RCC 7860 (cell line): ENCODE results near the gene TENM4.

Experiments used
- DNase-seq: peaks from one replicate; pipeline ENCODE4 v3.0.0-alpha.2; 2015; ENCODE audit warnings: low spot score
- FAIRE-seq: peaks from 2 replicates; lab custom pipeline; 2012; peaks lifted over from hg19 to GRCh38; lab: Jason Lieb, UNC

TENM4 gene

DNA sequence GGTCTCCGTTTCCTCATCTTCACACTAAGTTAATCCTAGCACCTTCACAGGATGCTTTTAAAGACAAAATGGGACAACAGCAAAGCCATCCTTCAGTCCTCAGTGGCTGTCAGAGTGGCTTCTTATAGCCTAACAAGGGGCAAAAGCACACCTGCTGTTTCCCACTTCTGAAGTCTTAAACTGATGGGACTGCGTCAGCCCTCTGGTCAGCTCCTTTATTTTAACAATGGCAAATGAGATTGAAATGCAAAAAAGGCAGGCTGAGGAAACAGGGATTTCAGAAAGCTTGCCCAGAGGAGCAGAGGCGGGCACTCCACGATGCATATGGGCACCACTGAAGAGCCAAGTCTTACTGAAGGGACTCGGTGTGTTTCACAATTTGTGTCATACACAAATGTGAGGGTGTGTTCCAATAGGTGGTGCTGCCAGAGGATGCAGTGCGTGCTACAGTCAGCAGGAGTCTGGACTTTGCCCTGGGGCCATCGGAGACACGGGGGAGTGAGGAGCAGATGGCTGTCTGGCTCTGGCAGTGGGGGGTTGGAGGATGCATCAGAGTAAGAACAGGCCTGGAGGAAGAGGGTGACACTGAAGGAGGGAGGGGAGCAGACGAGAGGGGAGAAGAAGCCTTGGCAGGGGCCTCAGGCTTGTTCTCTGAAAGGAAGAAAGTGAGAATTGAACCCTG lies 47.3 kb downstream of the TENM4 start:
- no peak for FAIRE-seq
- peak; percentile 60 for DNase-seq

DNA sequence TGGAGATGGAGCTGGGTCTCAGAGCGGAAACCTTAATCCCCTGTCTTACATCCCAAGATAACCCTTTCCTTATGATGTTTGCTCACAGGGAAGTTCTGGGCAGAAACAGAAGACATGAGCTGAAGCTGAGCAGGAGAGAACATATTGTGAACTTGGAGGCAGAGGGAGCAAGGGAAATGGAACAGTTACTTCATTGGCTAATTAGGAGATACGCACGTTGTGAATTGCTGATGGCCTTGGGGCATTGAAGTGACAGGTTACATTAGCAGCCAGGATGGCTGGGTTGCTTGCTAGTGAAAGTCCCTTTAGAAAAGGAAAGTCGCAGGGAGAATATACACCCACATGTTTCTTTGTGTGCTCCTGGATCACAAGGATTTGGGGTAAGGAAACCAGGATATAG lies 48.7 kb downstream of the TENM4 start:
- no peak for DNase-seq
- FAIRE-seq, result no peak

DNA sequence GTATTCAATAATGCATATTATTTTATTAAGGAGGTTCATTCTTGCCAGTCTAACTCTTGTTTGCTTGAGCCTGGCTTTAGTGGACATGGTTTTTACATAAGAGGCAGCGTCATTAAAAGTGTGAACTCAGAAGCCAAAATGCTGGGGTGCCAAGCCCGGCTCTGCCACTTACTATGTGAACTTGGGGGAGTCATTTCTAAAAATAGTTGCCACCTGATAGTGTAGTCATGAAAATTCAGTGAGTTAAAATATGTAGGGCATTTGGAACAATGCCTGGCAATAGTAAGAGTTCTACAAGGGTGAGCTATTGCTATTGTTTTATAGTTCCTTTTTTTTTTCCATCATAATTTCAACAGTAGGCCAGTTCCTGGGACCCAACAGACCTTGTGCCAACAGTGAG lies 49.9 kb downstream of the TENM4 start:
- FAIRE-seq (no peak), DNase-seq (no peak)

DNA sequence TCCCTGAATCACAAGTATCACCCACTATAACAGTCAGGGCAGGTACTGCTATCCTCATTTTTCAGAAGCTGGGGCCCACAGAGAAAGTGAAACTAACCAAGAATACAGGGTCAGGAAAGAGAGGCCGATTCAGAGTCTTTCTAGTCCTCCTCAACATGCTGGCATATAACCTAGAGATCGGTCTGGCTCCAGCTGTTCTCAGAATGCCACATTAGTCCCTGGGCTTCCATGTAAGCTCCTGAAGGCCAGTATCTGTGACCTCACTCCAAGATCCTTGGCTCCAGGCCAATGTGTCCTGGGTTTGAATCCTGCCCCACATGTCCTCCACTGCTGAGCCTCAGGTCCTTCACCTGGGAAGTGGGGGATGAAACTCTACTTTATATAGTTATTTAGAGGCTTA lies 50.4 kb downstream of the TENM4 start:
- FAIRE-seq (no peak), DNase-seq (no peak)

DNA sequence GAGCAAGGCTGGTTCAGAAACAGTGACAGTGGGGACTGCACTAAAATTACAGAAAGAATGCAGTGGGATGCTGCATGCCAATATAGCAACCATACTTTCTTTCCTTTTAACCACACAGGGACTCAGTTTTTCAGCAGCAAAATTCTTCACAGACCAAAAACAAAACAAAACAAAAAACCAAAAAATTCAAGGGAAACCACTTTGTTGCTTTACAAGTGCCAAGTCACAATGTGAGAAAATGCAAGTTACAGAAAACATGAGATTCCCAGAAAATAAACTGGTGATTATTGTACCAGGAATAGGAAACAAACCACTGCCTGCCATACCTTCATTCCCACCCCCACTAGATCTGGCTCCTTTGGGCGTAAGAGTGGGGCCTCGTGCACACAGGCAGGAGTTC lies 52.6 kb downstream of the TENM4 start:
- no peak for FAIRE-seq
- no peak for DNase-seq

DNA sequence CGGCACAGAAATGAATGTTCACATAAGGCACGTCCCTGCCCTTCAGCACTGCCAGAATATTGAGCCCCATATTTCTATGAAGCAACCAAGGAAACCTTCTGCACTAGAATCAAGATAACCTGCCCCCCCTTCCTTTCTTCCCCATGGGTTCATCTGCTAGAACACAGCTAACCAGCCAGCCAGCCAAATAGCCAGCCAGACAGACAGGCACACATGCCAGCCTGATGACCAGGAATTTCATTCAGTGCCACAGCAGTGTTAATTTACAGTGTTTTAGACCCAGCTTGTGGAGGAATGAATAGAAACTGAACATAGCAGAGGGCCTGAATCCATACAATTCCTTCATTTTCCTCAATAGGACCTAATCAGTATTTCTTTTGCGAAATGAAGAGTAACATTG lies 57.0 kb downstream of the TENM4 start:
- DNase-seq (no peak), FAIRE-seq (no peak)

DNA sequence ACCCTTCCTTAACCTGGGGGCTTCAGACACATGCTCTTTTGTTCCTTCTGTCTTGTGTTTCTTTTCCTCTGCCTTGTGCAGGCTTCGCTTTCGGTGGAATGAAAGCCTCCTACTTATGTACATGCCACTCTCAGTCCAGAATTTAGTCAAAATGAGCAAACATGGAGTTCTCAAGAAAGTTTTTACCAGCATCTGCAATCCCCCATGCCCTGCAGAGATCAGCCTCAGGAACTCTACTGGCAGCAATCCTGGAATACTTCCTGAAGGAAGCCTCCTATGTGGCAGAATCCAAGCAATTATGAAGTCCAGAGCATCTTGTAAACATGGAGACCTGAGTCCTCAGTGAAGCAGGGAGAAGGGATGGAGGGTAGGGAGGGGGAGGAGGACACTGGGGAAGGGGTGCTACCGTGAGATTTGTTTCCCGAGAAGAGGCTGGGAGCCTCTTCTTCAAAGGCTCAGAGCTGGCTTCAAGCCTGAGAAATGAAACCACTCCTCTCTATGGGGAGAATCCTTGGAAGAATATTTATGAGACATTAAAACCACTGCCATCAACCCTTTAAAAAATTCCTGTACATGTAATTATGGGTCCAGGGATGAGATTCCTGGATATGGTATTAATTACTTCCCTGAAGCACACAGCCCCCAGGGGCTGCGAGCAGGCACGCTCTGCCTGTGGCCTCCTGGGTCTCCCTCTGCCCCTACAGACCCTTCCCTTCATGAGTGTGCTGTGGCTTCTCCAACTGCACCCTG lies 58.4 kb downstream of the TENM4 start:
- no peak for FAIRE-seq
- DNase-seq, result no peak

DNA sequence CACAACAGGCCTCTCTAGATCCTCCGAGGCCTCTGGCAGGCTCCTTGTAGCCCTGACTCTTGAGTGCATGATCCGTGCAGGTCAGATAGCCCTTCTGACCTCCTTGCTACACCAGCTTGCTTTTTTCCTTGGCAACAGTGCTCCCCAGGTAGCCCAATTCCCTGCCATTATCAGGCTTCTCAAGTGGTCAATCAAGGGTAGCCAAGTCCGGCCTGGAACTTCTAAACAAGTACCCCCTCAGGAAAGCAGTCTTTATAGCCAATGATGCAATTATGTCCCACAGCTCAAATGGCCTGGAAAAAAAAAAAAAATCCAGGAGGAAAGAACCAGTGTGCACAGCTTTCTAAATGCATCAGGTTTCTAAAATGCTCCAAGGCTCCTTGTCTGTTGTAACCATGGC lies 59.8 kb downstream of the TENM4 start:
- no peak for FAIRE-seq
- no peak for DNase-seq

DNA sequence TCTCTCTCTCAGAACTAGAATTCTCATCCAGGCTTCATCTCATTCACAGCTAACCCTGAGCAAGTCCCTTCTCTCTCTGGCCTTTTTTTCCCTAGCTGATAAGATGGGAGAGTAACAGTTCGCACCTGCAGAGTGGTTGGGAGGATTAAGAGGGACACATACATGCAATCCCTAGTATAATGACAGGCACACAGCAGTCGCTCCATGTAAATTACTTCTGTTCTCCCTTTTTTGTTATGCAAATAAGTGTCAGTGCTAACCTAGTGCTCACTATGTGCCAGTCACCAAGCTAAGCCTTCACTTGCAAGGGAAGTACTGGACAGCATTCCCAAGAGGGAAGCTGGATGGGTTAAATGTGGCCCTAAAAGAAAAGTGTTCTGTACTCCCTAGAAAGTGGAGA lies 63.4 kb downstream of the TENM4 start:
- DNase-seq (no peak), FAIRE-seq (no peak)

DNA sequence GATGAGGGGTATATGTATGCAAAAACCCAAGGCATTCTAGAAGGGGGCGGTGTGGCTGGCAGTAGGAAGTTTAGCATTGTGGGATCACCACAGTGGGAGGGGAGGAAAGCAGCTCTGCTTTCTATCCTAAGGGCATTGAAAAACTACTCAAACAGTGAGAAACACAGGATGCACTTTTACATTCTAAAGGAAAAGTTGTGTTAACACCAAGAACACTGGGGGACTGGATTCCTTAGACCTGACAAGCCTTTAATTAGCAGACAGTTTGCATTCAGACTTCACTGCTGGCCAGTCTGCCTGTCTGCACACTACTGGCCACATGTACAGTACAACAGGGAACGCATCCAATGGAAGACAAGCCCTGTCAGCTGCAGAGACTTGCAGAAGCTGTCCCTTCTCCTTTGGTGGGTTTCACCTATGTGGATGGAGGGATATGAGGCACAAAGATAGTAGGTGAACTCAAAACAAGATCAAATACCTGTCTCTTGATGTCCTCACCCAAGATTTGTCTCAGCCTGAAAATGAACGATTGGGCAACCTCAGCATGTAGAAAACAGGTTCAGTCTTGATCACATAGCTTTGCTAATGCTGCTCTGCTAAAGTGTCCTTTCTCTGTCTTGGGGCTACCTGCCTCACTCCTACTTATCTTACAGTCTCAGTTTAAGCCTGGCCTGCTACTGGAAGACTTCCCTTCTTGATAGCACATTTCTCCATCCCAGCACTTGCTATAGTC lies 64.8 kb downstream of the TENM4 start:
- DNase-seq (no peak), FAIRE-seq (no peak)

DNA sequence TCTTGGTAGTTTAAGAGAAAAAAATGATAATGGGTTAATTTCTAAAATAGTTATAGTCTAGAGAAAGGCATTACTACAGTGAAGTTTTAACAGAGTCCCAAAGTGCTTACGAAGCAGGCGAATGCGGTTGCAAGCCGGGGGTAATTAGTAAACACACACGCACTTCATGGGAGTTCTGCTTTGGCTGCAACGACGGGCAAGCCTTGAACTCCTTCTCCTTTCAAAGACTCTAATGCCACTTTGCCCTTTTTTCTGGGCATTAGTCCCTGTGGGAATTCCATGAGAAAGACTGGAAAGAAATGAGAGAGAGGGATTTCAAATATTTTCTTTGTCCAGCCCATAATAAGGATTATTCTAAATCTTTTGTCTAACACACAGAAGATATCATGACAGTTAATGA lies 66.1 kb downstream of the TENM4 start:
- DNase-seq (no peak), FAIRE-seq (no peak)

DNA sequence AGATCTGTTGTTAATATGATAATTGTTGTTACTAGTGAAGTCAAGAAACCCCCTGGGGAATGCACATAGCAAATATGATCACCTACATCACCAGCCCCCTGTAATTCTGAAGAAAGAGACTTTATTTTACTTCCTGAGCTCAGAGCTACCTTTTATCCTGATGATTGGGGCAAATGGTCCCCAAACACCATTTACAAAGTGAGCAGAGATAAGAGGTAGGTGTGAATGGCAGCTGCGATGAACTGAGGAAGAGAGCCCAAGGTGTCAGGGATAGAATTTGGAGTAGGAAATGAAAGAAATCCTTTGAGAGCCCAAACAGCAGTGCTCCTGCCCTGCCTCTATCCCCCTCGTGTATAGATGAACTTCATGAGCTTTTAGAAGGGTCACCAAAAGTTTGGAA lies 69.1 kb downstream of the TENM4 start:
- no peak for FAIRE-seq

DNA sequence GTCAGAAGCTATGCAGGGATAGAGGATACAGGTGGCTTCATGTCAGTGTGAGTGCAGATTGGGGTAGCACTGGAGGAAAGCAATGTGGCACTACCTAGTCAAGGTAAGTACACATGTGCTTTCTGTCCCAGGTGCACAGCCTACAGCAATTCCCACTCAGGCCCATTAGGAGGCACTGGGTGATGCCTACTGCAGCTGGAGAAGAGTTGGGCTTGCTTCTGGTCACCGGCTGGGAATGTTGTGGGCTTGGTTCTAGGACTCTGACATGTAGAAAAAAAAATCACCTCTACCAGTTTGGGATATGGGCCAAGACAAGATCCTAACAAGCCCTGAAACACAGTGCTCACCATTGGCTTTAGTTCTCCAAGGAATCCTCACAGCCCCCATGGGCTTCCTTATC lies 69.7 kb downstream of the TENM4 start:
- no peak for DNase-seq
- FAIRE-seq, result no peak

More for the DNA sequence above, 69.1 kb downstream of the TENM4 start:
- no peak for DNase-seq

DNA sequence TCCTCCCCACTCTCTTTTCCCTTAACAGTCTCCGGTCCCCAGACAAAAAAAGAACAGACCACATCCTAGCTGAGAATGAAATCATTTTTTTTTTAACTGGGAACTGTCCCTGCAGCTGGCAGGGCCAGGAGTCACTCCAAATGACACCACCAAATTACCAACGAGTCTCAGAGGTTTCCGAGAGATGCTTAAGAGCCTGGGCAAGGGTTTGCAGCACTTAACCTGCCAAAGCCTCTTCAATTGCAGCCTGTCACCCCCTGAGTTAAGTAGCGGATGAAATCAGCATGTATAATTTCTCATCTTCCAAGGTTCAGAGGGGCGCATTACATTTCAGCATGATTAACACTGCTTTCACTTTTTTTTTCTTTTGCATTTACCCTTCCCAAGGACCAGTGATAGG lies 71.8 kb downstream of the TENM4 start:
- DNase-seq (no peak), FAIRE-seq (no peak)

DNA sequence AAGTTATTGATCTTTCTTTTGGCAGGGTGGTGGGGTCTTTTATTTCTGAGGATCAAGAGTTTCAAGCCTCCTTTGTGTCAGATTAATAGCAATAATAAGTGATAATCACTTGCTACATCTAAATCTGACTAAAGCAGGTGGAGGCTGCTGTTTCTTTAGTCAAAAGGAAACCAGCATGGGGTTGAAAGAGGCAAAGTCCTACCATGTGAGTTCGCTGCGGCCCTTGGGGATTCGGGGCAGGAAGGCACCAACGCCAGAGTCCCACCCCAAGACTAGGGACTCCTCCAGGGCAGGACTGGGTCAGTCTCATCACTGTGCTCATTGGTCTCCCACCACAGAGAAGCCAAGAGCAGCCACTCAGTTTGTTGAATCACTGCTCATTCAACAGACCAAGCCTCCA lies 73.0 kb downstream of the TENM4 start:
- DNase-seq (no peak), FAIRE-seq (no peak)

DNA sequence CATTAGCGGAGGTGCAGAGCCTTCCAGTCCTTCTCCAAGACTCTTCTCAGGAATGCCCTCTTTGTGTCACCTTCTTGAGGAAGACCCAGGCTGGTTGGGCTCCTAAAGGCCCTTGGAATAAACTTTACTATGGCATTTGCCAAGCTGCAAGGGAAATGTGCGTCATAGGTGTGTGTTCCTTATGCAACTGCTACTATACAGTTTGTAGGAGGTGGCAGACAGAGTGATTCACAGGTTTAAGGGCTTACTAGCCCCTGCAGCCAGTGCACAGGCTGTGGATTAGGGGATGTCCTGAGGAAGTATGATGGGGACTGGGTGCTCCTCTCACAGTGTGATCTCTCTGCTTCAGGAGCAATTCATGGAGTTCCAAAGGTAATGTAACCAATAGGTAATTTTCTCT lies 74.6 kb downstream of the TENM4 start:
- FAIRE-seq (no peak), DNase-seq (no peak)

DNA sequence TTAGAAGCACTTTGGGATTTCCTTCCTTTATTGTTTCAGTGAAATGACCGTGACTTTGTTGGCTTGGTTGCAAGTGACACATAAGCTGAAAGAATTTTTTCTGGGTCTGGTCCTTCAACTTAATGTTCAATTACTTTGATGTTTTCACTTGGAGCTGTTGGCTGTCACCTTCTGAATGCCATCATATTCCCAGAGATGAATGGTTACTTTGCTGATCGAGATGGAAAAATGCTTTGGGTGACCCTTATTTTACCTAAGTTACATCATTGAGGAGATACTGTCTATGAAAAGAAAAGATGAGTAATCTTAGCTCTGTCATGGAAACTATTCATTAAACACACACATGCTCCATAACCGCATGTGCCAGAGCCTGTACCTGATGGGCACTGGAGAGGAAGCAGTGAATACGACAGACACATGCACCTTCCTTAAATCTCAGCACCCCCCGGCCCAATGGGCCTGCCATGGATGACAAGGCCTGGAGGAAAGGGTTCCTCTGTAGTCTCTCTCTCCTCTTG lies 76.9 kb downstream of the TENM4 start:
- no peak for FAIRE-seq

DNA sequence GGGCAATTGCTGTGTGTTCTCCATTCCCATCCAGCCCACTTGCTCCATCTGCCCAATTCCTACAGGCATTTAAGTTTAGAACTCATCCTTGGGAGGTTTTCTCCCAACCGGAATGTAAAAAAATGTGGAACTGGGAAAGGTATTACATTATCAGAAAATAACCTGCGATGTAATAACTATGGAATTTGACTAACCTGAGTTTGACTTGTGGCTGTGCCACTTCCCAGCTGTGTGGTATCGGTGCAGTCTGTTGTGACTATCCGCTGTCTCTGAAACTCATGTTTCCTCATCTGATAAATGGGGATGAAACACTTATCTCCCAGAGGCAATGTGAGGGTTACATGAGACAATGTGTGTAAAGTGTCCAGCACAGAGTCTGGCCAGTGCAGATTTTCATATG lies 77.6 kb downstream of the TENM4 start:
- DNase-seq, result peak; percentile 70
- peak; percentile 62 for FAIRE-seq

More for the DNA sequence above, 76.9 kb downstream of the TENM4 start:
- peak; percentile 76 for DNase-seq

DNA sequence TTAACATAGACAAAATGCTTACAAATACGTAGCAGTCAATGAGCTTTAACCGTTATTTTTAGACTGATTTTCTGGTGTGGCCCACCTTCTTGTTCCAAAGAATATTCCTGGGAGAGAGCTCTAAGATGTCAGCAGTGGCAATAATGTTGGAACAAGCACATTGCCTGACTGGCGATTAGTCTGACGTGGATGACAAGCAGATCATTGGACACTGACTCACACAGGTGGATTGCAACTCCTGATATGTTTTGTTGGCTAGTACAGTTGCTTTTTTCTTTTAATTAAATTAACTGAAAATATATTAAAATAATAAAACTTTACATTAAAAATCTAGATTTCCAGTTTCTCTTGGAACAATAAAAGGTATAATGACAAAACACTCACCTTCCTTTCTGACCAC lies 78.0 kb downstream of the TENM4 start:
- no peak for DNase-seq
- no peak for FAIRE-seq

DNA sequence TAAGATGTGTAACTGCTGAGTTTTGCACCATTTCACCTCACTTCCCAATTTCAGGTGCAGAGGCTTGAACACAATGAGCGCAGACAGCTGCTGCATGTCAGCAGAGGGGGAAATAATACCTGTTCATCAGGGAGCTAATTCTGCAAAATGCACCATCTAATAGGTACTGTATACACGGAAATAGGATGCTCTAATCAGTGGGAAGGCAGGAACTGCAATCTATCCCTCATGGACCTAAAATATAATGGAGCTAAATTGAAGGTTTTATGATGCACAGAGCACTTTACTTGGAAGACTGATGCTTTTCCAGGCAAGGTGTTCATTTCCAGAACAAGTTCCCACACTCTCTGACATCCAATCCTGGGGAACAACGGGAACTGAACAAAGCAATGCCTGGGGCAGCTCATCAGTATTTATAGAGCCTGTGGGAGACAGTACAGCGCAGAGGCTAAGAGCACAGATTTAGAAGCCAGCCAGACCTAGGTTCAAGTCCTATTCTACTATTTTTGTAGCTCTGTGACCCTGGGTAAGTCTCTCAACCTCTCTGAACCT lies 78.5 kb downstream of the TENM4 start:
- FAIRE-seq, result no peak
- DNase-seq, result no peak

DNA sequence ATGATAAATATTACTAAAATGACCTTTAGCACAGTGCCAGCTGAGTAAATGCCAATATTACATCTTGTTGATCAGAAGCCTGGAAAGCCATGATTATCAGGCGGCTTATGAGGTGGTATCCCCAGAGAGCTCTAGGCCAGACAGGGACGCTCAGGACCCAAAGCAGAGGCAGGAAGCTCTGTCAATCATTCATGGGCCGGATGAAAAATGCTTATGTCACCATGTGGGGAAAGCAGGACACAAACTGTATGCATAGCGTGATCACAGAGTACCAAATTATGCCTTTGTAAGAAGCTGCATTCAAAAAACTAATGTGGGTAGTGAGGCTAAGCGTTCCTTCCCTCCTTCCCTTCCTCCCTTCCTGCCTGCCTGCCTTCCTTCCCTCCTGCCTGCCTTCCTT lies 82.6 kb downstream of the TENM4 start:
- FAIRE-seq, result no peak
- no peak for DNase-seq
